ENCODE measurements around the gene RASSF8.

DNA sequence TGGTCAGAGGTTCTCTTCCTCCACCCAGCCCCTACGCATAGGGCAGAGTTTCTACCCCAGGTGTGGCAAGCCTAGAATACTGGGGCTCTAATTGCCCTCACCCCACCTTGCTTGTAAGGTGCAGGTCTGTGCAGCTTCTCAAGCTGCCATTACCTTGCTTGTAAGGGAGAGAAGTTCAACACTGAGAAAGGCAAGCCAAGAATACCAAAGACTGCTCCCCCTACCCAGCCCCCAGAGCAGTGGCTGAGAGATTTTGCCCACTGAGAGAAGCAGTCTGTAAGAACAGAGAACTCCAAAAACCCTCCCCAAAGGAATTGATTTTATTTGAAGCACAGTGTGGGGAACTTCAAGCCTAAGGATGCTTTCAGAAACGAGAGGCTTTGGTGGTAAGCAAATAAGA is 63.1 kb downstream of the RASSF8 start:
- TF ChIP-seq, protein P1, sequence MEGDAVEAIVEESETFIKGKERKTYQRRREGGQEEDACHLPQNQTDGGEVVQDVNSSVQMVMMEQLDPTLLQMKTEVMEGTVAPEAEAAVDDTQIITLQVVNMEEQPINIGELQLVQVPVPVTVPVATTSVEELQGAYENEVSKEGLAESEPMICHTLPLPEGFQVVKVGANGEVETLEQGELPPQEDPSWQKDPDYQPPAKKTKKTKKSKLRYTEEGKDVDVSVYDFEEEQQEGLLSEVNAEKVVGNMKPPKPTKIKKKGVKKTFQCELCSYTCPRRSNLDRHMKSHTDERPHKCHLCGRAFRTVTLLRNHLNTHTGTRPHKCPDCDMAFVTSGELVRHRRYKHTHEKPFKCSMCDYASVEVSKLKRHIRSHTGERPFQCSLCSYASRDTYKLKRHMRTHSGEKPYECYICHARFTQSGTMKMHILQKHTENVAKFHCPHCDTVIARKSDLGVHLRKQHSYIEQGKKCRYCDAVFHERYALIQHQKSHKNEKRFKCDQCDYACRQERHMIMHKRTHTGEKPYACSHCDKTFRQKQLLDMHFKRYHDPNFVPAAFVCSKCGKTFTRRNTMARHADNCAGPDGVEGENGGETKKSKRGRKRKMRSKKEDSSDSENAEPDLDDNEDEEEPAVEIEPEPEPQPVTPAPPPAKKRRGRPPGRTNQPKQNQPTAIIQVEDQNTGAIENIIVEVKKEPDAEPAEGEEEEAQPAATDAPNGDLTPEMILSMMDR (optimal IDR thresholded peaks at IDR 0.05 in 1 of 3, IDR thresholded peaks at IDR 0.05 in 1 of 3, conservative IDR thresholded peaks at IDR 0.05 in 1 of 3; ENCODE audit: extremely low read depth in 1 of 3, insufficient read depth in 2 of 3, low read length in 3 of 3): no peak
- TF ChIP-seq EZH2 (IDR thresholded peaks at IDR 0.05; ENCODE audit: low read length): no peak

All from keratinocyte (primary cell).